Peyer's patch (tissue), 4 donors: Measurements from ENCODE around the gene TMEM45A.

ENCODE experiments used
- POLR2A ChIP-seq, 2 donors: fragments of 450-650 bp; IDR thresholded peaks; one replicate each; pipeline ENCODE4 v1.5.1; 2017; ENCODE audit warnings: antibody characterized with exemption in 2 of 2, mild to moderate bottlenecking in 2 of 2, moderate library complexity in 2 of 2
- TF ChIP-seq, protein P1 (sequence below), 6 experiments: fragments of 450-650 bp in 4 of 6; fragments of 200-600 bp in 2 of 6; sonication (generic) in 1 of 6; IDR thresholded peaks; one replicate each; pipeline ENCODE4 v1.5.1; 2017 to 2019; ENCODE audit warnings: antibody characterized with exemption in 6 of 6, mild to moderate bottlenecking in 3 of 6, moderate library complexity in 1 of 6

DNA sequence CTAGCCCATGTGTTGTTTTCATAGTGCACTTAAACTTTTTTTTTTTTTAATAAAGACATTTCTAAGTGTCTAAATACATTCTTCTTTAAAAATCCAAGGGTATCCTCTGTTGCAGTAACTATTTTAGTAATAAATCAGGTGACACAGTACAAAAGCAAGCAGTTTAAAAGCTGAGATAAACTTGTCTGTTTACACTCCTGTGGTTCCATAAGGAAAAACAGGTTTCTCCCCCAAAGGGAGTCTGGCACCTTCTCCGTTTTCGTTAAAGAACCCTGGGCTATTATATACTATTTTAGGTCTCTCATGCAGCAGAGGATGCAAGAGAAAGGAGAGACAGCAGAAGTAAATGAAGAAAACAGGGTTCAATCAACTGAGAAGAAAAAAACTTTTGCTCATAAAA is 43.2 kb upstream of the TMEM45A start:
- TF ChIP-seq, protein P1, sequence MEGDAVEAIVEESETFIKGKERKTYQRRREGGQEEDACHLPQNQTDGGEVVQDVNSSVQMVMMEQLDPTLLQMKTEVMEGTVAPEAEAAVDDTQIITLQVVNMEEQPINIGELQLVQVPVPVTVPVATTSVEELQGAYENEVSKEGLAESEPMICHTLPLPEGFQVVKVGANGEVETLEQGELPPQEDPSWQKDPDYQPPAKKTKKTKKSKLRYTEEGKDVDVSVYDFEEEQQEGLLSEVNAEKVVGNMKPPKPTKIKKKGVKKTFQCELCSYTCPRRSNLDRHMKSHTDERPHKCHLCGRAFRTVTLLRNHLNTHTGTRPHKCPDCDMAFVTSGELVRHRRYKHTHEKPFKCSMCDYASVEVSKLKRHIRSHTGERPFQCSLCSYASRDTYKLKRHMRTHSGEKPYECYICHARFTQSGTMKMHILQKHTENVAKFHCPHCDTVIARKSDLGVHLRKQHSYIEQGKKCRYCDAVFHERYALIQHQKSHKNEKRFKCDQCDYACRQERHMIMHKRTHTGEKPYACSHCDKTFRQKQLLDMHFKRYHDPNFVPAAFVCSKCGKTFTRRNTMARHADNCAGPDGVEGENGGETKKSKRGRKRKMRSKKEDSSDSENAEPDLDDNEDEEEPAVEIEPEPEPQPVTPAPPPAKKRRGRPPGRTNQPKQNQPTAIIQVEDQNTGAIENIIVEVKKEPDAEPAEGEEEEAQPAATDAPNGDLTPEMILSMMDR (IDR thresholded peaks at IDR 0.05), result no peak
- TF ChIP-seq POLR2A (IDR thresholded peaks at IDR 0.05), result no peak
